Measurements from ENCODE around the gene ARMC6. TPM values are rescaled to one million over a fixed set of nuclear protein-coding genes. Genes with fewer than 3 reads are reported as not detected.
A peak's percentile ranks its signal among the peaks of the same experiment; 100 is the strongest.

Gene ARMC6
- total and polyA plus RNA-seq, 4 experiments from 2014 or later: 11.8 to 25.8 (median 18.2) TPM

DNA sequence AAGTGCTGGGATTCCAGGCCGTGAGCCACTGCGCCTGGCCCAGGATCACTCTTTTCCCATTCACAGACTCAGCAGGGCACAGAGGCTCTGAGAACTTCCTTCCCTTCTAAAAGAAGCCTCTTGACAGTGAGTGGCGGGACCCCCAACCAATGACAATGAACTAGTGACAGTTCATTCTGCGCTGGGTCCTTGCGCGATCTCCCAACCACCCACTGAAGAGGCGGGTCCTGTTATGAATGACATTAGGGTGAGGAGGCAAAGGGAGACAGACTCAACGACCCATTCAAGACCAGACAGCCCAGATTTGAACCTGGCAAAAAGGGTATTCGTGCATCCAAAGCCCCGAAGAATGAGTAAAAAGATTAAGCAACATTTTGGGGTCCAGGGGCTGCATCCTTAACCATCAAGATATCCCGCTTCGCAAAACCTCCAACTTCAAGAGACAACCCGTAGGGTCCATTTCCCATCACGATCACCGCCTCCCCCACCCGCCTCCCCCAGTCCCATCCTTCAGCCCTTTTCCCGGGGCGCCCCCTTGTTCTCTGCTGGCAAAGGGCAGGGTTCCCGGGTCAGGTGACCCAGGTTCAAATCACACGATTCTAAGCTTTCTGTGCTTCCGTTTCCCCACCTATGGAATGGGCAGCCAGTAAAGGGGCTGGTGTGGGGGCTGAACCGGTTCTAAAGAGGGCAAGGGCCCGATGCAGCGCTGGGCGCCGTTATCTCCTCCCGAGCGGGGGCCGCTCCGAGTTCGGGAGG lies 805 bp upstream of the ARMC6 start:
- CTCF ChIA-PET (ENCODE audit: partially characterized antibody): no interaction called here

GRCh38 chr19:19033176-19033425 lies 302 bp upstream of the ARMC6 start:
- H3K27me3 Mint-ChIP-seq: no peaks in the 10 kb centered on the region
- H3K36me3 ChIP-seq (ENCODE audit: insufficient read depth, low read length): peaks cover 6% of the 10 kb centered on the region
- intact Hi-C loops (cut with micrococcal nuclease): loop anchor here (1.0 to 10.0 kb wide), 2 partner anchors 30 to 118 kb away; partner anchors contain the start of genes COPE, DDX49 and SLC25A42
- CTCF ChIA-PET (ENCODE audit: partially characterized antibody): no interaction called here
- no peak for DNase-seq
- peak overlapping the region; percentile 81 for H3K4me3 ChIP-seq (ENCODE audit: low read length in 2 of 2)
- peak overlapping the region; percentile 82 for H3K27ac ChIP-seq (ENCODE audit: low read depth, low read length)
- H3K9me3 Mint-ChIP-seq: no peaks in the 10 kb centered on the region
- POLR2A ChIA-PET (ENCODE audit: partially characterized antibody): interaction anchor here (0.7 kb wide), 1 partner anchor 32 kb away, joined by 3 read pairs; no protein-coding TSS in a partner anchor
- H3K27me3 ChIP-seq (ENCODE audit: insufficient read depth, low read length): no peaks in the 10 kb centered on the region
- H3K4me1 Mint-ChIP-seq: peaks cover 16 to 43% (median 27%) of the 10 kb centered on the region in 4 donors
- peaks cover 13 to 24% of the 10 kb centered on the region in 2 donors for H3K36me3 Mint-ChIP-seq
- H3K9me3 ChIP-seq (ENCODE audit: control insufficient read depth in 1 of 2, low read length in 2 of 2): no peaks in the 10 kb centered on the region
- peak overlapping the region; percentile 7 to 97 (median 89) for H3K27ac Mint-ChIP-seq
- peaks cover 23% of the 10 kb centered on the region for H3K4me1 ChIP-seq (ENCODE audit: insufficient read depth, low read length)
- H3K4me3 Mint-ChIP-seq: peak overlapping the region; percentile 91 to 97 (median 93)

More for the DNA sequence above, 805 bp upstream of the ARMC6 start:
- Mint-ChIP-seq H3K36me3 (peaks cover 18 to 27% of the 10 kb centered on the region in 2 donors), H3K4me3 (peak overlapping the region; percentile 91 to 97 (median 93)), H3K27me3 (no peaks in the 10 kb centered on the region), H3K27ac (peak overlapping the region; percentile 84 to 97 (median 90)), H3K9me3 (no peaks in the 10 kb centered on the region), H3K4me1 (peaks cover 16 to 43% (median 28%) of the 10 kb centered on the region in 4 donors)
- Histone ChIP-seq H3K27ac (ENCODE audit: low read depth, low read length) (peak overlapping the region; percentile 82), H3K4me3 (ENCODE audit: low read length in 2 of 2) (peak overlapping the region; percentile 81), H3K4me1 (ENCODE audit: insufficient read depth, low read length) (peaks cover 23% of the 10 kb centered on the region), H3K36me3 (ENCODE audit: insufficient read depth, low read length) (peaks cover 10% of the 10 kb centered on the region), H3K27me3 (ENCODE audit: insufficient read depth, low read length) (no peaks in the 10 kb centered on the region), H3K9me3 (ENCODE audit: control insufficient read depth in 1 of 2, low read length in 2 of 2) (no peaks in the 10 kb centered on the region)
- POLR2A ChIA-PET (ENCODE audit: partially characterized antibody): interaction anchor here (0.7 kb wide), 1 partner anchor 33 kb away, joined by 3 read pairs; no protein-coding TSS in a partner anchor
- DNase-seq: peak; percentile 41 to 83 (median 55)
- intact Hi-C loops (cut with micrococcal nuclease): loop anchor here (1.0 to 10.0 kb wide), 2 partner anchors 31 to 118 kb away; partner anchors contain the start of genes COPE, DDX49 and SLC25A42

DNA sequence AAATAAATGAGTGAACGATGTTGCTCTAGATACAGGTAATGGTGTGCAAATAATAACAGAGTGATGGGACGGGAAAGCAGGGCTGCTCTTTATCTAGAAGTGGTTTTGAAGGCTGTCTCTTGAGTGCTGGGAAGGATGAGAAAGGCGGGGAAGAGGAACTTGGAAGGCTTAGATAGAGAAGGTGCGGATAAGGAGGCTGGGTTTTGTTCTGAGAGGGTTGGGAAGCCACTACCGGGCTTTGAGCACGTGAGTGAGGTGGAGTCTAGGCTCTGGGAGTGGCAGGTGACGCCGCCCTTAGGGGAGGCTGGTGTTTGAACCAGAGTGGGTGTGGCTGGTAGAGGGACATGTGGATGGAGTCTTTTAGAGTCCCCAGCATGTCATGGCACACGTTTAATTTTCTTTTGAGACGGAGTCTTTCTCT lies 811 bp downstream of the ARMC6 start:
- Histone ChIP-seq H3K4me3 (ENCODE audit: low read length in 2 of 2) (peak overlapping the region; percentile 81), H3K4me1 (ENCODE audit: insufficient read depth, low read length) (peaks cover 23% of the 10 kb centered on the region), H3K36me3 (ENCODE audit: insufficient read depth, low read length) (no peaks in the 10 kb centered on the region), H3K27ac (ENCODE audit: low read depth, low read length) (peak overlapping the region; percentile 82), H3K9me3 (ENCODE audit: control insufficient read depth in 1 of 2, low read length in 2 of 2) (no peaks in the 10 kb centered on the region), H3K27me3 (ENCODE audit: insufficient read depth, low read length) (no peaks in the 10 kb centered on the region)
- ChIA-PET CTCF (ENCODE audit: partially characterized antibody) (no interaction called here), POLR2A (ENCODE audit: partially characterized antibody) (no interaction called here)
- no peaks in the 10 kb centered on the region for H3K9me3 Mint-ChIP-seq
- H3K4me3 Mint-ChIP-seq: peak overlapping the region; percentile 85 to 91 (median 90)
- no peaks in the 10 kb centered on the region for H3K27me3 Mint-ChIP-seq
- H3K27ac Mint-ChIP-seq: peak overlapping the region; percentile 84 to 99 (median 92)
- peak; percentile 64 to 80 (median 66) for DNase-seq
- peaks cover 16 to 45% (median 27%) of the 10 kb centered on the region in 4 donors for H3K4me1 Mint-ChIP-seq
- intact Hi-C loops (cut with micrococcal nuclease): loop anchor here (10.0 kb wide), 1 partner anchor 119 kb away; the partner anchor contains the start of genes COPE and DDX49
- H3K36me3 Mint-ChIP-seq: peaks cover 9 to 18% of the 10 kb centered on the region in 2 donors

DNA sequence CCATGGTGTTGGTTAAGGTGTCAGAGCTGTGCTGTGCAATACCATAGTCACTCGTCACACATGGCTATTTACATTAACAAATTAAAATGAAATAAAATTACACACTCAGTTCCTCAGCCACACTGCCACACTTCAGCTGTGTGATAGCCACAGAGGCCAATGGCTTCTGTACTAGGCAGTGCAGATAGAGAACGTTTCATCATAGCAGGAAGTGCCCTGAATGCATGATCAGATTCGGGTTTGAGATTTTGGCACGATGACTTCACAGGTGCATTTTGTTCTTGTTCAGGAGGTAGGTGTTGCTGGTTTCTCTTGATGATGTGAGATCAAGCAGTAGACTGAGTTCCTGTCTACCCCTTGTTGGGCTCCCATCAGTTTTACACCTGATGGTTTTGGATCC lies 6.5 kb downstream of the ARMC6 start:
- Mint-ChIP-seq H3K36me3 (peaks cover 1 to 6% of the 10 kb centered on the region in 2 donors), H3K27me3 (no peaks in the 10 kb centered on the region), H3K9me3 (no peaks in the 10 kb centered on the region), H3K4me3 (peak overlapping the region in 1 of 8 donors; percentile 5), H3K27ac (peak overlapping the region in 3 of 7 donors; percentile 58 to 78 (median 70)), H3K4me1 (peaks cover 7 to 30% (median 15%) of the 10 kb centered on the region in 4 donors)
- POLR2A ChIA-PET (ENCODE audit: partially characterized antibody): no interaction called here
- Histone ChIP-seq H3K4me3 (ENCODE audit: low read length in 2 of 2) (no peak overlapping the region), H3K9me3 (ENCODE audit: control insufficient read depth in 1 of 2, low read length in 2 of 2) (no peaks in the 10 kb centered on the region), H3K4me1 (ENCODE audit: insufficient read depth, low read length) (peaks cover 11% of the 10 kb centered on the region), H3K36me3 (ENCODE audit: insufficient read depth, low read length) (peaks cover 9% of the 10 kb centered on the region), H3K27ac (ENCODE audit: low read depth, low read length) (no peak overlapping the region), H3K27me3 (ENCODE audit: insufficient read depth, low read length) (no peaks in the 10 kb centered on the region)
- intact Hi-C loops (cut with micrococcal nuclease): loop anchor here (10.0 kb wide), 1 partner anchor 125 kb away; the partner anchor contains the start of genes COPE and DDX49
- CTCF ChIA-PET (ENCODE audit: partially characterized antibody): interaction anchor here (1.5 kb wide), 1 partner anchor 13 kb away, joined by 3 read pairs; no protein-coding TSS in a partner anchor
- DNase-seq: peak in 3 of 5 donors; percentile 8 to 26 (median 14)

DNA sequence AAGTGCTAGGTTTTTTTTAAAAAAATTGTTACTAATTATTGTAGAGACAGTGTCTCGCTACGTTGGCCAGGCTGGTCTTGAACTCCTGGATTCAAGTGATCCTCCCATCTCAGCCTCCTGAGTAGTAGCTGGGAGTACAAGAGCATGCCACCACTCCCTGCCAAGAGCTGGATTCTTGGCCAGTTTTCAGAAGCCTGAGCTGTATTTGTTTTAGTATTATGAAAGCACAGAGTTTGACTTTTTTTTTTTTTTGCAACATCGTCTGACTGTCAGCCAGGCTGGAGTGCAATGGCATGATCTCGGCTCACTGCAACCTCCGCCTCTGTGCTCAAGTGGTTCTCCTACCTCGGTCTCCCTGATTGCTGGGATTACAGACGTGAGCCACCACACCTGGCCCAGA lies 7.0 kb downstream of the ARMC6 start:
- intact Hi-C loops (cut with micrococcal nuclease): no loop called here
- Mint-ChIP-seq H3K4me1 (peaks cover 7 to 27% (median 15%) of the 10 kb centered on the region in 4 donors), H3K9me3 (no peaks in the 10 kb centered on the region), H3K27me3 (no peaks in the 10 kb centered on the region), H3K36me3 (peaks cover 6 to 10% of the 10 kb centered on the region in 2 donors), H3K4me3 (no peak overlapping the region), H3K27ac (peak overlapping the region in 4 of 7 donors; percentile 50 to 78 (median 64))
- ChIA-PET POLR2A (ENCODE audit: partially characterized antibody) (no interaction called here), CTCF (ENCODE audit: partially characterized antibody) (no interaction called here)
- DNase-seq: no peak
- Histone ChIP-seq H3K27ac (ENCODE audit: low read depth, low read length) (no peak overlapping the region), H3K27me3 (ENCODE audit: insufficient read depth, low read length) (no peaks in the 10 kb centered on the region), H3K9me3 (ENCODE audit: control insufficient read depth in 1 of 2, low read length in 2 of 2) (no peaks in the 10 kb centered on the region), H3K4me1 (ENCODE audit: insufficient read depth, low read length) (peaks cover 11% of the 10 kb centered on the region), H3K36me3 (ENCODE audit: insufficient read depth, low read length) (peaks cover 9% of the 10 kb centered on the region), H3K4me3 (ENCODE audit: low read length in 2 of 2) (no peak overlapping the region)

GRCh38 chr19:19042732-19043280 lies 9.4 kb downstream of the ARMC6 start:
- H3K4me1 Mint-ChIP-seq: peaks cover 9 to 18% (median 14%) of the 10 kb centered on the region in 4 donors
- Histone ChIP-seq H3K27me3 (ENCODE audit: insufficient read depth, low read length) (no peaks in the 10 kb centered on the region), H3K9me3 (ENCODE audit: control insufficient read depth in 1 of 2, low read length in 2 of 2) (no peaks in the 10 kb centered on the region), H3K4me3 (ENCODE audit: low read length in 2 of 2) (no peak overlapping the region), H3K4me1 (ENCODE audit: insufficient read depth, low read length) (peaks cover 11% of the 10 kb centered on the region), H3K27ac (ENCODE audit: low read depth, low read length) (no peak overlapping the region), H3K36me3 (ENCODE audit: insufficient read depth, low read length) (peaks cover 9% of the 10 kb centered on the region)
- peak overlapping the region in 1 of 7 donors; percentile 29 for H3K27ac Mint-ChIP-seq
- no peak overlapping the region for H3K4me3 Mint-ChIP-seq
- no peak for DNase-seq
- no peaks in the 10 kb centered on the region for H3K27me3 Mint-ChIP-seq
- H3K36me3 Mint-ChIP-seq: peaks cover 11 to 16% of the 10 kb centered on the region in 2 donors
- POLR2A ChIA-PET (ENCODE audit: partially characterized antibody): no interaction called here
- CTCF ChIA-PET (ENCODE audit: partially characterized antibody): no interaction called here
- no peaks in the 10 kb centered on the region for H3K9me3 Mint-ChIP-seq
- intact Hi-C loops (cut with micrococcal nuclease): no loop called here

- H3K4me3 Mint-ChIP-seq: no peak overlapping the region
- Histone ChIP-seq H3K9me3 (ENCODE audit: control insufficient read depth in 1 of 2, low read length in 2 of 2) (no peaks in the 10 kb centered on the region), H3K36me3 (ENCODE audit: insufficient read depth, low read length) (peaks cover 9% of the 10 kb centered on the region), H3K27ac (ENCODE audit: low read depth, low read length) (no peak overlapping the region), H3K4me1 (ENCODE audit: insufficient read depth, low read length) (peaks cover 11% of the 10 kb centered on the region), H3K4me3 (ENCODE audit: low read length in 2 of 2) (no peak overlapping the region), H3K27me3 (ENCODE audit: insufficient read depth, low read length) (no peaks in the 10 kb centered on the region)
- intact Hi-C loops (cut with micrococcal nuclease): no loop called here
- H3K4me1 Mint-ChIP-seq: peaks cover 9 to 18% (median 14%) of the 10 kb centered on the region in 4 donors
- no peak for DNase-seq
- ChIA-PET CTCF (ENCODE audit: partially characterized antibody) (no interaction called here), POLR2A (ENCODE audit: partially characterized antibody) (no interaction called here)
- H3K36me3 Mint-ChIP-seq: peaks cover 11 to 16% of the 10 kb centered on the region in 2 donors
- peak overlapping the region in 1 of 7 donors; percentile 29 for H3K27ac Mint-ChIP-seq
- no peaks in the 10 kb centered on the region for H3K27me3 Mint-ChIP-seq
- no peaks in the 10 kb centered on the region for H3K9me3 Mint-ChIP-seq
These were observed 10.1 kb downstream of the ARMC6 start for GRCh38 chr19:19043481-19043880.
